HG03354 (cell line): ENCODE measurements around the gene PMM2.

Source experiments
- ATAC-seq: cut with Tn5 transposase; IDR thresholded peaks from one replicate; pipeline ENCODE4 v1.9.1; 2021; ENCODE audit warnings: mild to moderate bottlenecking; ENCODE audit not compliant: unreplicated experiment, poor library complexity, severe bottlenecking

PMM2 gene

DNA sequence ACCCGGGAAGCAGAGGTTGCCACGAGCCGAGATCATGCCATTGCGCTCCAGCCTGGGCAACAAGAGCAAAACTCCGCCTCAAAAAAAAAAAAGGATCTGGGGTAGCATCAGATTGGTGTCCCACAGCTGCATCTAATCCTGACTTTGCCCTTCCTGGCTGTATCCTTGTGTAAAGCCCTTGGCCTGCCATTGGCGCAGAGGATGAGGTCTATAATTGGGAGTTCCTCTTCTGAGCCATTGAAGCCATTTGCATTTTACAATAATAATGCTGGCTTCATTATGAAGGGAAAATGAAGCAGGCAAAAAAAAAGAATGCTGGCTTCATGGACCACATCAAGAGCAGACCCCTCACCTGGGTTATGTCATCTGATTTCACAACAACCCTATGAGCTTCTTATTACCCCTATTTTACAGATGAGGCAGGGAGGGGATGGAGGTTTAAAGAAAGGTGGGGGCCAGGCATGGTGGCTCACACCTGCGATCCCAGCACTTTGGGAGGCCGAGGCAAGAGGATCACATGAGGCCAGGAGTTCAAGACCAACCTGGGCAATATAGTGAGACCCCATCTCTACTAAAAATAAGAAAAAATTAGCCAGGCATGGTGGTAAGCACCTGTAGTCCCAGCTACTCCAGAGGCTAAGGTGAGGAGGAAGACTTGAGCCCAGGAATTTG lies 83.3 kb downstream of the PMM2 start:
- no peak for ATAC-seq

DNA sequence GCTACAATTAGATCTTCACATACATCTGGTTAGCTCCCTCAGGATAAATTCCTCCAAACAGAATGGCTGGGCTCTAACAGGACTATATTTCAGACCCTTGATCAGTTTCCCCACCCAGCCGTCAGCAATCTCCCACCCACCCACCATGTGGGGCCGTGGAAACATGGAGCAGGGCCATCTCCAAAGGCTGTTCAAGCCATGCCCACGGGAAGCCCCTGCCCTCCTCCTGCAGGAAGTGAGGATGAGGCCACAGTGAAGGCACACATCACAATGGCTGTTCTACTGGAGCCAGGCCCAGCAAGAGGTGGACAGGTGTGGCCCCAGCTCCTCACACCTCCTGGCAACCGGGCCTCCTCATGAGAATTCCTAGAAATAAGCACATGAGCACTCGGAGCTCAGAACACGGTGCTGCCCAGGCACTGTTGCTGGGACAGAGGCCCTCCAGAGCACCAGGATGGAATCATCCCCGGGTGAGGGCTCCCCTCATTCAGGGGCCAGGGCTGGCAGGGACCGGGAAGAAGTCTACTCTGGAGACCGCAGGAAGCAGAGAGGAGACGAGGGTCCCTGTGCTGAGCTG lies 84.5 kb downstream of the PMM2 start, which contains the start of gene LITAFD:
Gene LITAFD (plus strand): TSS at position 311 of the 577 bp plus-strand sequence. CDS start 2,005 bp downstream, outside the sequence.
- ATAC-seq = no peak

DNA sequence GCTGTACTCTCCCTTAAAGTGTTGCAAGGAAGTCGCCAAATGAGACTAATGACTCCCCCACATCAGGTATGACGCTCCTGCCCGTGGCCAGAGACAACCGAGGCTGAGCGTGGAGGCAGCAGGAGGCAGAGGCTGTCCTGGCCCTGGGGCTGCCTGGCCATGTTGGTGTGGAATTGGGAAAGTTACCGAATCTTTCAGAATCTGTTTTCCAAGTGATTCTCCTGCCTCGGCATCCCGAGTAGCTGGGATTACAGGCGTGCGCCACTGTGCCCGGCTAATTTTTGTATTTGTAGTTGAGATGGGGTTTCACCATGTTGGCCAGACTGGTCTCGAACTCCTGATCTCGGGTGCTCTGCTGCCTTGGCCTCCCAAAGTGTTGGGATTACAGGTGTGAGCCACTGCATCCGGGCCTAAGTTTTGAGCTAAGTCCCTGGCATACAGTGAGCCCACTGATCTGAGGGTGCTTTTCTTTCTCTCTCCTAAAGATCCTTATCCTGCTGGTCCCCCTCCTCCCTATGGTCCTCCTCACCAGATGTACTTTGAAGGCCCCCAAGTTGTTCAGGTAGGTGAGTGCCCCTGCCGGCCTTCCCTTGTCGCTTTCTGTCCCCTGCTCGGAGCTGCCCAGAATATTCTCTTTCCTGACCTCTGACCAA lies 85.2 kb downstream of the PMM2 start:
- no peak for ATAC-seq

DNA sequence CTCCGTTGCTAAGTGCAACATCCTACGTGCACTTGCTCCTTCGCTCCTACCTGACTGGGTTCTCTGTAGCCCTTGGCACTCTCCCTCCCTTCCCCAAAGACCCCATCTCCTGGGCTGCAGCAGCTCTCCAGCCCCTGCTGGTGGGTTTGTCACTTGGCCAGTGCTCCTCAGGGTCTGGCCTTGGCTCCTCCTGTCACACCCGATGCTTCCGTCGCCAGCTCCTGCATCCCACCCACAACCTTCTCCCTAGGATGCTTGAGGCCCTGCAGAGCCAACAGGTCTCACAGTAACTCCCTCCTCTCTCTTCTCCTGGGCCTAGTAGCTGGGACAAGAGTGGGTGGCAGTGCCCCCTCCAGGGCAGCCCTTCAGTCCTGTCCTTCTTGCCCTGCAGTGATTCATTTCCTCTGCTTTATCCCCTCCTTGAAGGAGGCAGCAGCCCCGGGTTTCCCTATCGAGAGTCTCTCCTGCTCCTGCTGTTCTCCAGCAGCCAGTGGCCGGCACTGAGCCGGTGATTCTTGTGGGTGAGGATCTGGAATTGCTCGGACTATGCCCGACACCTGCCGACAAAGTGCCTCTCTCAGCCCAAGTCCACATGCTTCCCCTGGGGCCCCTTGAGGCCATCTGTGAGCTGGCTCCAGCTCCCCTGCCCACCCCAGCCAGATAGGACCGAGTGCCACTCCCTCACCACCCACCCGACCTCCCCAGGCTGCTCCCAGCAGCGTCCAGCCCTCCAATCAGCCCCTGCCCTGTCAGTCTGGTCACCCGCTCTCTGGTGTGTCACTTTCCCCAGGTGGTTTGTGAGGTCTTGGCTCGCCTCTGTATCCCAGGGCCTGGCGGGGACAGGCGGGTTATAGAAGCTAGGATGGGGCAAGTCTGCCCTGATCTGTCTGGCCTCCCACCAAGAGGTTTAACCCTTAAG lies 88.3 kb downstream of the PMM2 start:
- ATAC-seq = no peak

DNA sequence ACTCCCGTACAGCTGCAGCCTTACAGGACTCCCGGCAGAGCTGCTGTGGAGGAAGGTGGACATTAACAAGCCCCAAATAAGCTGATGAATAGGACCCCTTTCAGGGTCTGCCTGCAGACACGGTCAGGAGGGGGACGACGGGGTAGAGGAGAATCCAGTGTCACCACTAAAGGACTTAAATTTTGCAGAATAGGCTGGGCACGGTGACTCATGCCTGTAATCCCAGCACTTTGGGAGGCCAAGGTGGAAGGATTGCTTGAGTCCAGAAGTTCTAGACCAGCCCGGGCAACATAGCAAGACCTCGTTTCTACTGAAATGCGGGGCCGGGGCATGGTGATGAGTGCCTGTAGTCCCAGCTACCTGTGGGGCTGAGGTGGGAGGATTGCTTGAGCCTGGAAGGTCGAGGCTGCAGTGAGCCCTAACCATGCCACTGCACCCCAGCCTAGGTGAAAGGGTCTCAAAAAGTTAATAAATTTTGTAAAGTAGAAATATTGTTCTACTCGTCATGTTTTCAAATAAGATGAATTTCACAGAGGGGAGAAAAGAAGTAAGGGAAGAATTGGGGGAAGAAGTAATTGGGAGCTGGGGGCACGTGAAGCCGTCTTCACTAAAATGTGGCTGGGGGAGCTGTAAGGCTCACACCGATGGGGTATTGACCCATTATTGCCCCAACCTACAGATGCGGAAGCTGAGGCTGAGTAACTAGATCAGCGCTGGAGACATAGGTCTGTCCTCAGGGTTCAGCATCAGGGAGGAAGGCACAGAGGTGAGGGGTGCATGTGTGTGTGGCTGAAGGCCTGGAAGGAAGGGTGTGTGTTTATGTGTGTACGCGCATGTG lies 89.2 kb downstream of the PMM2 start:
- ATAC-seq = no peak

DNA sequence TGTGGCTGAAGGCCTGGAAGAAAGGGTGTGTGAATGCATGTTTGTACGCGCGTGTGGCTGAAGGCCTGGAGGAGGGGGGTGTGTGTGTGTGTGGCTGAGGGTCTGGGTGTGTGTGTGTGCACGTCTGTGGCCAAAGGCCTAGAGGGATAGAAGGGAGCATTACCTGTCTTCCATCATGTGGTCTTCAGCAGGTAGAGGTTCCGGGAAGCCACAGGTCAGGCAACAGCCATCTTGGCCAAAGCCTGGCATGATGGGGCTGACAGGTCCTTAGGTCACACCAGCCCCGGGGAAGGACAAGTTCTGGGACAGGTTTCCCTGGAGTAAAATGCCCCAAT lies 89.8 kb downstream of the PMM2 start:
- no peak for ATAC-seq

DNA sequence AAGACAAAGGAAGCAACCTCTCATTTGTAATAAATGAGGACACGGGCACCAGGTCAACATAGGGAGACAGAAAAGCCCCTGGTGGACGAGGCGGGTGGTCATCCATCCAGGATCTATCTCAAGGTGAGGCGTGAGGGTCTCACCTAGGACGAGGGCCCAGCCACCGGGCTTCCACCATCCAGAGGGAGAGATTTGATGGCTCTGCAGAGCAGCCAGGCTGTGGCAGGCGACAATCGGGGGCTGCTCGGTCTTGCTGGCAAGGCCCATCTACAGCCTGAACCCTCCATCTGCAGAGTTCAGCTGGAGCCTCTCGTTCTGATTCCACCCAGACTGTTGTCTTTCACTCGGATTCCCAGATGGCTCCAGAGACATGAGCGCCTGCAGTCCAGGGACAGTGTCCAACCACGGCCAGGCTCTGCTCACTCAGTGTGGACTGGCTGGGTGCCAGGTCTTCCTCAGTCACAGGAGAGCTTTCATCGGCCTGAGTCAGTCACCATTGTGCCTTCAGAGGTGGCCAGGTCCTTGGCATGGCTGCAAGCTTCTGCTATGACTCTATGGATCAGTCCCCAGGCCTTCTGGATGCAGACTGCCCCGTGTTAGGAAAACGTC lies 90.4 kb downstream of the PMM2 start:
- ATAC-seq = no peak

DNA sequence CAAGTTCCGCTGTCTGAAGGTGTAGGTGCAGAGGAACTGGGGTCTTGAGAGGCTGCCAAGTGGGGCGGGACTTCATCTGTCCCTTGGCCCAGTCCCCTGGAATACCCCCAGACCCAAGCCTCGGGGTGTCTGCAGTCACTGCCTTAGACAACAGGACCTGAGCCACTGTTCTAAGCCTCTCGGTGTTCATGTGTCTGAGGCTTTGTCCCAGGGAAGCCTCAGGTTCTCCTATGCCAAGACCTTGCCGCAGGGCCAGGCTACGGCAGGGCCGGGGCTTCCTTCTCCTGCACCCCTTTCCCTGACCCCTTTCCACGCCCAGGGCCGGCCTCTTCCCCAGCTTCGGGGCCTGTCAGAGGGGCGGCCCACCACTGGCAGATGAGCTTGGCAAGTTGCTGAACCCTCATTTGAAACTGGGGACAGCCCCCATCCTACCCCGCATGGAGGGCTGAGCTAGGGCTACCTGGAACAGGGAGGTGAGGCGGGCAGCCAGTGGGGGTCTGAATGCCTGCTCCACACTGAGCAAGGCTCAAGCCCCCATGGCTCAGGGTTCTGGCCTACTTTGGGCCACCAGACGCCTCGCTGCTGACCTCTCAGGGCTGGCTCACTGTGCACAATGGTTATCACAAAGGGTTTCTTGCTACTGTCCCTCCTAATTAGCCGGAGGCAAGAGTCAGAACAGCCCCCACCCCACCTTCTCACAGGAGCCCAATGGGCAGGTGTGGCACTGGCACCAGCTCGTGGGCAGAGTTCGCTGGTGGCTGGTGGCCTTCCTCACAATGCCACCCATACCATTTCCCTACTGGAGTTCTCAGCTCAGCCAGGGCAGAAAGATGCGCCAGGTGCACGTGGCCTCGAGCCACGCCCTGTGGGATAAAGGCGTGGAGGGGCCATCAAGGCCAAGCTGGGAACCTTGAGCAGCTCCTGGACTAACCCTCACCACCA lies 91.6 kb downstream of the PMM2 start:
- ATAC-seq = no peak

DNA sequence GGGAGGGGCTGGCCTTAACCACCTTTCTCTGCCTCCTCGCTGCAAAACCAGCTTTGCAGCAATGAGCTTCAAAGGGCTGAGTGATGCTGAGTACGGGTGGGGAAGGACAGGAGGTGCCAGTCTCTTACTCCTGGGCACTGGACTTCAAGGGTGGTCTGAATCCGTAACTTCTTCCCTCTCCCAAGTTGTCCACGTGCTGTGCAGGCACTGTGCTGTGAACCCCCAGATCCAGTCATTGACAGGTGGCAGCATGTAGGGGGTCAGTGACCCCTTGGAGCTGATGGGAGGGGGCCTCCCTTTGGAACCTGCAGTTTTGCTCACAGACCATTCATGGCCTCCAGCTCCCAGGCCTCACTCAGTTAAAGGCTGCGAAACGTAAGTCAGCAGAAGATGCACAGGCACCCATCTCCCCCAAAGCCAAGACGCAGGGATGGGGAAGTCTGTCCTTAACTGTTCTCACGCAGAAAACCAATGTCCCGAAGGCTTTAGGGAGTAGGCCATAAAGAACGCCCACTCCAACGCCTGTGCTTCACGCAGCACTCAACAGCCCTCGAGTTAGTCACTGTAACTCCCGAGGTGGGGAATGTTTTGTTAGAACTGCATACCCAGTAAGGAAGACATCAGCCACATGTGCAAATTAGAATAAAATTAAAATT lies 92.4 kb downstream of the PMM2 start:
- no peak for ATAC-seq

DNA sequence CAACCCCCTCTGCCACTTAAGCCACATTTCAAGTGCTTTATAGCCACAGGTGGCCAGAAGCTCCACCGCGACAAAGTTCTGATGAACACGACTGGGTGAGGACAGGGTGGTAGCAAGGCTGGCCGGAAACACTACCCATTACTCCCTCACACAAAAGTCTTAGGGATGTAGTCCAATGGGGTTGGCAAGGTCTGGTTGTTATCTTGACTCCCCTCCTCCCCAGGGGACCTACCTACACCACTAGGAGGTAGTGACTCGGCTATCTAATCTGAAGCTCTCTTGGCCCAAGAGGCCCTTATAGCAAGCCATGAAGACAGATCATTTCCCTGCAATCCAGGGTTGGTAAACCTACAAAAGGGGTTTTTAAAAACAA lies 92.9 kb downstream of the PMM2 start:
- no peak for ATAC-seq

DNA sequence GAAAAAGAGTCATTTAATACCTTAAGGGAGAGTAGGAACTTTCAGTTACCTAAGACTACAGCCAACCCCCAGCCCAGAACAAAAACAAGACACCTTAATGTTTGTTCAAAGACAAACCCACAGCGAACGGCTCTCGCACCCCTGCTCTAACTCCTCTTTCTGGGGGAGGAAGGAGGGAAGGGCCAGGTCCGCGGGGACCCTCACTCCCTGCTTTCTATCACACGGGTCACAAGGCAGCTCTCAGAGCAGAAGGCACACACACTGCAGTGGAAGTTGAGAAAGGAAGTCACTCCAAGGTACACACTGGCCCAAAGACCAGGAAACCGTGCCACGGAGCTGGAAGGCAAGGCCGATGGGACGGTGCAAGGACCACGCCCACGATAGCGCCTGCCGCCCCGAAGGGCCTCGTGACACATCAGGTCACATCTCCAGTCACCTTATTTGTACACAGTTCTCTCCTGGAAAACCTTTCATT lies 94.5 kb downstream of the PMM2 start:
- peak; percentile 27 for ATAC-seq

DNA sequence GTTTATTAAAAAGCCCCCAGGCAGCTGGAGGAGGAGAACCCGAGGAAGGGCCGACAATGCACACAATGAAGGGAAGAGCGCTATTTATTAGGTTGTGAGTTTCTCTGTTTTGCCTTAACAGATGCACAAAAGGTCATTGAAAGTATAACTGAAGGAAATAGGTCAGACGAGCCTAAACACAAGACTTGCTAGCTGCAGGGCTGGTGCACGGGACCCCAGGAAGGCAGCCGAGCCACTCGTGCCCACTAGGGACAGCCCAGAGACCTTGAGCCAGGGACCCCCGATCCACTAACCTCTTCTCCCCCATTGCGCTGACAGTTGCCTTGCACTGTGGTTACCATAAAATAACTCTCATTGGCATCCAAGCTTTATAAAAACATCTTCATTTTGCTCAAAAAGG lies 95.8 kb downstream of the PMM2 start:
- ATAC-seq = no peak

DNA sequence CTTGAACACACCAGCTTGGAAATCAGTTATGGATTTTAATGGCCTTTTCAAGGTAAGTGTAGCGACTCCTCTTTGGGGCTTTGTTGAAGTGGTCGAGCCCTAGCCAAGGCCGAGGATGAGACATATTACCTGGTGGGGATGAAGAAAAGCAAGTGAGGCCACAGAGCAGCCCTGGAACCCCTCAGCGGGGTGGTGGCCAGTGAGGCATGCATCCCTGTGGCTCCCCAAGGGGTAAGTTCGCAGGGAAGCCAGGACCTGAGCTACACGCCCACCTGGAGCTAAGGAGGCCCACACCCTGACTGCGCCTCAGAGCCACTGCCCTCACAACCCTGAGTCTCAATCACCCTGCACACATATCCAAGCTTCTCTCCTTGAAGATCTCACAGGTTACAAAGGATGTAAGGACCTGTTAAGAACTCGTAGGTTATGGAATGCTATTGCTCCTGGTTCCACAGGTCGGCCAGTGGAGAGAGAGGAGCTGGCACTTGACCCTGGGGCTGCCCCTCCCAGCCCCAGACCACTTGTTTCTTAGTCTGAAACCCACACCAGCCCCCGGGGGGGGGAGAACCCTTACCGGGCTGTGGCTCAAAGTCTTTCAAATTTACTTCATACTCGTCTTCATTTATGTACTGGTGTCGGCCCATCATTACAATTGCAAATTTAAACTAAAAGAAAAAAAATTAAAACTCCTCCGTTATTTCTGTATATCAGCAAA lies 96.5 kb downstream of the PMM2 start:
- no peak for ATAC-seq

DNA sequence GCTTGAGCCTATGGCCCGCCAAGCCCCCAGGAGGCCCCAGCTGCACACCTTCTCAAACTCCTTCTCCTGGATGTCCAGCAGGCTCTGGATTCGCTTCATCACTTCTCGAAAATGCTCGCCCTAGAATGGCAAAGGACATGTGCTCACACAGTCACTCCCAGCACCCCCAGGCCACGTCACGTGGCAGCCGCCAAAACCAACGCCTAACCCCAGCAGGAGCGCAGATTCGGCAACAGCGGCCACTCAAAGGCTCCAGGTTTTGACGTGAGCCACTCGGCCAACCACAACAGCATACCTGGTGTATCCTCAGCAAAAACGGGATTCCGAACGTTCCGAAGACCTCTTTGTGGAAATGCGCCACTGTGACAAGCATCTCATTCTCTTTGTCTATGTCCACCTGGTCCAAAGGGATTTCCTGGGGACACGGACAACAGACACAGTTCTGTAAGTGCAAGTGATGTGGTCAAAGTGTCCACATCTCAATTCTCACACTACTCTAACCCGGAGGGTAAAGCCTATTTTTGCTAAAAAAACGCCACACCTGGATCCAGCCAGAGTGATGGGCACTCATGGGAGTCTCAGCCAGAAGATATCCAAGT lies 97.2 kb downstream of the PMM2 start:
- ATAC-seq = no peak

DNA sequence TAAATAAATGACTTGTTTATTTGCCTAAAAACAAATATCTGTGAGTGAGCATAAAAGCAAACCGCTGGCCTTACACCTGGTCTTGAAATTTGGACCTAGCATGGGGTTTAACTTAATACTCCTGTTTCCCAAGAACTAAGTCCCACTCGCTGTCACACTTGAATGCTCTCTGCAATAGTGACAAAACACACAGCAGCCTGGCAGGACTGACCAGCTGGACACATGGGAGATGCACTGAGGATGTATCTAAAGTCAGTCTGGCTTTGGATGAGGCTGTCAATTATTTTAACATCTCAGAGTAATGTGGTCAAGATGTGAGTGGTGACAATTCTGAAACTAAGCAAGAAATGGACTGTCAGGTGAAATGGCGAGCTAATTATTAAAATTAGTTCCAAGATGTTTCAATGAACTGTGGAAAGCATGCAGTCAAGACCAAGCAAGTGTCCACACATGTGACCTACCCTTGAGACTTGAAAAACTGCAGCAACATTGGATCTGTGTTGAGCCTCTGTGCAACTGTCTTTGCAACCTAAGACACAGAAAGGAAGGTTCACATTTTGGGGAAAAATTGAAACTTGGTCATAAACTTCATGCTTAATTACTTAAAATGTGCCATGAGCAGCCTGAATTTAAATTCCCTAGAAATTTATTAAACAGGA lies 101.2 kb downstream of the PMM2 start:
- ATAC-seq = no peak
